RPMI8226 (cell line): Measurements from ENCODE around the gene LPP.
A peak's percentile ranks its signal among the peaks of the same experiment; 100 is the strongest.

Experiments
- DNase-seq: peaks from one replicate; pipeline ENCODE4 v3.0.0-alpha.2; 2015

LPP gene

GRCh38 chr3:188829130-188829529 is 675.2 kb downstream of the LPP start:
- no peak for DNase-seq

DNA sequence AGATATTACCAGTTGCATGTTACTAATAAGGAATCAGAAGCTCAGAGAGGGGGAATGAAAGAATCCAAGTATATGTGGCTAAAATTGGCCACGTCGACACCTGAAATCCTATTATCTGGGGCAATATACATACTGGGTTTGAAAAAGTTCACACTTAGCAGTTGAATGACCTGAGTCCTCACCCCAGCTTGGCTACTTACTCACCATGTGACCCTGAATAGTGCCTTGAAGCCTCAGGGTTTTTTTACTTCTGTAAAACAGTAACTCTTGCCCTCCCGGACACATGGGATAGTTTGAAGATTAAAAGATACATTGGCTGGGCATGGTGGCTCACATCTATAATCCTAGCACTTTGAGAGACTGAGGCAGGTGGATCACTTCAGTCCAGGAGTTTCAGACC is 675.6 kb downstream of the LPP start:
- no peak for DNase-seq

- peak; percentile 6 for DNase-seq
These were observed 676.9 kb downstream of the LPP start for GRCh38 chr3:188830893-188831292.

DNA sequence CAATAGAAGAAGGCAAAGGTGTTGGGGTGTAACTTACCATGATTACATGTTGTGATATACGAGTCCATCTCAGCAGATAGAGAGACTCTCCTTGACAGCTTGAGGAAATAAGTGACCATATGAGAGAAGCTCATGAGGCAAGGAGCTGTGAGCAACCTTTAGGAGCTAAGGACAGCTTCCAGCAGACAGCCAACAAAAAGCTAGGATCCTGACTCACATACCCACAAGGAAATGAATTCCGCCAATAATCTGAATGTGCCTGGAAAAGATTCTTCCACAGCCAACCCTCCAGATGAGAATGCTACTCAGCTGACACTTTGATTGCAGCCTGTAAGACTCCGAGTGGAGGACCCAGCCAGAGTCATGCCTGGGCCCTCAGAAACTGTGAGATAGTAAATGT is 678.2 kb downstream of the LPP start:
- DNase-seq: no peak

- no peak for DNase-seq
These were observed 679.2 kb downstream of the LPP start for GRCh38 chr3:188832961-188833721.

GRCh38 chr3:188834349-188834748 is 680.4 kb downstream of the LPP start:
- DNase-seq: no peak

DNA sequence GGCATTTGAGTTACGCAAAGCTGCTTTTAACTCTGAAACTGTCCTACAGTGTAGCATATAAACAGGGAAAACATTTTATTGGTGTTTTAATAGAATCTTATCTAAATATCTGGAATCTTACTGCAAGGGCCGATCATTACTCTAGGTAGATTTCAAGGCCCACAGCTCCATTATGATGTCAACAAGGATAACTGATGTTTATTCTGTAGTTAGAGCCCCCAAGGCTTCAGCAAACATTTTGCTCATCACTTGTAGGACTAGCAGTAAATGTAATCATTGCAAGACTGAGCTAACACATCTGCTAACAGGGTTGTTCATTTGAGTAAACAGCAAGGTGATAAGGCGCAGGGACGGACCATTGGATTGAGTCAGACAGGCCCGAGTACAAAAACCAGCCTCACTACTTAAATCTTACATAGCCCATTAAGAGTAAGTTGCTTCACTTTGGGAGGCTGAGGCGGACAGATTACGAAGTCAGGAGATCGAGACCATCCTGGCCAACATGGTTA is 685.3 kb downstream of the LPP start:
- DNase-seq: no peak

DNA sequence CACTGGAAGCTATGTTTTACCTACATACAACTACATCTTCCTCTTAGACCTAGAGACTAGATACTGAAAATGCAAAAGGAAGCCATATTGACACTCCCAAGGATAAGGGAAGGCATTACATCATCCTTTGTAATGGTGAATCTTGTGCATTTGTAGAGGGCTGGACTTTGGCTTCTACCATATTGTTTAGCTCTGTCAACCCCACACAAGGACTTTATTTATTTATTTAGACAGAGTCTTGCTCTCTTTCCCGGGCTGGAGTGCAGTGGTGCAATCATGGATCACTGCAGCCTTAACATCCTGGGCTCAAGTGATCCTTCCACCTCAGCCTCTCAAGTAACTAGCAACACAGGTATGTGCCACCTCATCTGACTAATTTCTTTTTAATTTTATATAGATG is 686.3 kb downstream of the LPP start:
- DNase-seq: no peak

- no peak for DNase-seq
These were observed 687.9 kb downstream of the LPP start for GRCh38 chr3:188841906-188842305.

DNA sequence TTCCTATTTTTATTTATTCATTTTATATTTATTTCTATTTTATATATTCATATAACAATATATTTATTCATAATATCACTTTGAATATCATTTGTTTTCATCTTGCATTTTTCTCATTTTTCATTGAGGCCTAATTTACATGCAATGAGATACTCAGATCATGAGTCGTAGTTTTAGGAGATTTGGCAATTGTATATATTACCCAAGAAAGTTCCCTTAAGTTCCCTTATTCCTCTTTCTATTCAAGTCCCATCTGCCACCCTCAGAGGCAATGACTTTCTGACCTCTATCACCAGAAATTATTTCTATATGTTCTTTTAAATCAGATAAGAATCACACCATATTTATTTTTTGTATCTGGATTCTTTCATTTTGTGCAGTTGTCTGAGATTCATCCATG is 688.7 kb downstream of the LPP start:
- DNase-seq: no peak

GRCh38 chr3:188844096-188844495 is 690.1 kb downstream of the LPP start:
- DNase-seq: no peak

DNA sequence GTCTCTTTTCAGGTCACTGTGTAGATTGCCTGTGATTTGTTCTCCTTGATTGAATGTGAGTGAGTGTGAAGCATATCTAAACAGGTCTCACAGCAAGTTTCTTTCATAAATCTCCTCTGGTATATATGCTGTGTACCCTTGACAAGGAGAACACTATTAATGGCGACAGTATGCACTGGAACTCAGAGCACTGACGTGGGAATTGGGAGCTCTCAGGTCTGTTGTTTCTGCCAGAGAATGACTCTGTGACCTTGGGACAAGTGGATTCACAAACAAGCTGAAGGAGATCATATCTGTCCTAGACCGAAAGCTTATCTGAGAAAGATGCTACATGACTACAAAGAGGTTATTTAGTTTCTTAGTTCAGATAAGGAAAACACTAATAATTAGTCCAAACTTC is 691.6 kb downstream of the LPP start:
- no peak for DNase-seq

DNA sequence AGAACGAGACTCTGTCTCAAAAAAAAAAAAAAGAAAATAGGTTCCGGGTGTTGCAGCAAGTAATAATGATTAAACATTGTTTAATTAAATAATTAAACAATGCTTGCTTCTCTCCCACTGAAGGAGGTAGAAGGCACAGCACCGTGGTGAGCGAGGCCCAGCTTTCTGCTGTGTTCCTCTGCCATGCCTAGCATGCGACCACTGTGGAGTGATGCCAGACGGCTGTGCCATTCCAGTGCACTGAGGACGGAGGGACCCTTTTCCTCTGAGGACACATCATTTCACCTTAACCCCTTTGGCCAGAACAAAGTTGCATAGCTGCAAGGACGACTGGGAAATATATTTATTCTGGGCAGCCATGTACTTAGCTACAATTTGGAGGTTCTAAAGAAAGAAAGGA is 695.0 kb downstream of the LPP start:
- no peak for DNase-seq

DNA sequence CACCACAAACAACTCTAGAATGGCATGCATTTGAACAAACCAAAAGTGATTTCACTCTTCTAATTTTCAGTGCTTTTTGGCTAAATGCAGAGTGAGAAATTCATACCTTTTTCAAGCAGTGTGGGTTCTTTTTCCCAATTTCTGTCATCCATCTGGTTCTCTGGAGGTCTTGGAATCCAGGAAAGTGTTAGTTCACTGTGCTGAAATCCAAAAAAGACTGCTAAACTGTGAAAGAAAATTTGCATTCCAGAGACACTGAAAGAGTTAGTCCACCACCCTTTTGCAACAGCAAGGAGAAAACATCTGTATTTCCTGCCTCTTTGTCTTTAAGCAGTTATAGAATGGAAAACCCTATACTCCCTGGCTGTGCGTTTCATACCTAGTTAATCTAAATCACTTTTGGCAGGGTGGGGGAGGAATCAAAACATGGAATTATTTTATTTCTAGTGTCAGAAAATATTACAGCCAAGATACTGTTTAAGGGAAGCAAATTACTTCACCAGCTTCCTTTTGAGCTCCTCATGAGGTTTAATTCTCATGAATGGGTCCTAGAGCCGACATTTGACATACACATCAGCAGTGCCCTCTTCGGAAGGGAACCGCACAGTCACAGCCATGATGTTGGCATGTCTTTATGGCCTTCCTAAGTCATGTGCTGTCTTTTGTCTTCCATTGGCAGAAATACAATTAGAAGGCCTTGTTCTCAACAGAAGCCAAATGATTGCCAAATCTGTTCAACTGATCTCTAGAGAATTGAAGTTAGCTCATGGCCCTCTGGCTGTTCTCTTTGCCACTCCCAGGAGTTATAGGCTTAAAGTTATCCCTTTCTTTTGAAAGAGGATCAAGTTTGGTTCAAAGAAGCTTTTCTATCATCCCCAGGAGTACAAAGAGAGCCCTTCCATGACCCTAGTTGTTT is 700.2 kb downstream of the LPP start:
- no peak for DNase-seq

- no peak for DNase-seq
These were observed 700.8 kb downstream of the LPP start for GRCh38 chr3:188854772-188855149.

GRCh38 chr3:188855675-188856074 is 701.7 kb downstream of the LPP start:
- no peak for DNase-seq

DNA sequence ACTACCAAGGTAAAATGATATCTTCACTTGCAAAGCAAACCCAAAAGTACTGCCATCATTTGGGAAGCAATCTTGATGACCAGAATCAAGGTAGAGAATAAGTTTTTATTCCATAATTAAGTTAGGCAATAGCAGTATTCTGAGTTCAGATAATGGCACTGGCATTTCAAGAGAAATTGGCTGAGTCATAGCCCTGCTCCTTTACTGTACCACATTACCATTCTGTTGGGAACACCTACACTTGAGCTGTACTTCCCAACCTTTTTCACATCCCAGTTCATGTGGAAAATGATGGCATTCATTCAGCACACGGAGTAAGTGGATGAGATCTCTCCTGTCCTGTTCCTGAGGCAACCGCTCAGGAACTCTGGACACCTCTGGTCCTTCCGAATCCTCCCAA is 706.2 kb downstream of the LPP start:
- no peak for DNase-seq

DNA sequence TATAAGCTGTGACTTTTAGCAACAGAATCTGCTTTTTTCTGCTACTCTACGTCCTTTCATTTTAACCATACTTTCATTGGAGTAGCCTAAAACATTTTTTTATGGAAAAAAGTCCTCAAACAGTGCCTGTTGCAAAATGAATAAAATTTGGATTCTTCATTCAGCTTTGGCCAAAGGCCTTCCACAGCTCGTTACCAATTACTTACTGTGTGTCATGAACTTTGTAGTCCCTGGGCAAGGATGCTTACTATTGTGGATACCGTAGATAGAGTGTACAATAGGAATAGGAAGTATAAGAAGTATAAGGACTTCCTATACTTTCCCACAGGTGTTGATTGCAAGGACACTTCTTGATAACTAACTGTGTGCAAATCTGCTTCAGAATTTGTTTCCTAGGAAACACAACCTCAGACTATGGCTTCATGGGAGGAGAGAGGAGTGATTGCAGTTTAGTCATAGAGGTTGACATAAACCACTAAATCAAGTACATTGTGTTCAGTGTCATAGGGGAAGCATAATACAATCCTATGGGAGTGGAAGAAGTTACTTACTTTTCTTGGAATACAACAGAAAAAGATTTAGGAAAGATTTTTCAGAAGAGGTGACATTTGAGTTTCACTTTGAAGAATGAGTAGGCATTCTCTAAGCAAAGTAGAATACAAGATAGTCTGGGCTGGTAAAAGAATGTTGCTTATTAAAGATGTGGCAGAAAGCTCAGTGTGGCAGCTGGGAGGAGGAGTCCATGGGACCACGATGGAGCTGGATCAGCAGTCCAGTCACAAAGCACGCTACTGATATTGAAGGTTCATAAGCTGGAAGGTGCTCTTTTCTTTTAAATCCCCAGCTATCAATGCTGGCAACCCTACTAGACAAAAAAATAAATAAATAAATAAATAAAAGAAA is 708.1 kb downstream of the LPP start:
- no peak for DNase-seq

GRCh38 chr3:188863999-188864406 is 710.0 kb downstream of the LPP start:
- no peak for DNase-seq

GRCh38 chr3:188867691-188868265 is 713.8 kb downstream of the LPP start:
- no peak for DNase-seq

GRCh38 chr3:188868803-188869202 is 714.8 kb downstream of the LPP start:
- DNase-seq: no peak

DNA sequence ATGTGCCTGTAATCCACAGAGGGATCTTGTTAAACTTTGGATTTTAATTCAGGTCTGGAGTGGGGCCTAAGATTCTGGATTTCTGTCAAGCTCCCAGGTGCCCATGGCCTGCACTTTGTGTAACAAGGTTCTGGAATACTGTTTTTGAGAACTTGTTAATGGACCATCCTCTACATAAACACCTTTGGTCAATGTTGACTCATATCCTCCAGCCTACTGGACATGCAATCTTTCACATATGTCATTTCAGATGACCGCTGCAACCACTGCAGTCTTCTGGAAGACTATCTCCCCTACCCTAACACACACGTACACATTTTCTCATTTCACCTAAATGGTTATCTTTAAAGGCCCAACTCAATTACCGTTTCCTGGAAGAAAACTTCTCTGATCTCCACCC is 715.7 kb downstream of the LPP start:
- DNase-seq: no peak

GRCh38 chr3:188870431-188870830 is 716.5 kb downstream of the LPP start:
- no peak for DNase-seq
